ENCODE data around the gene PRR20G. TPM values are rescaled to one million over a fixed set of nuclear protein-coding genes. Genes with fewer than 3 reads are reported as not detected.
"Not testable (repeated sequence)": the region's sequence is repeated elsewhere in the genome, so short reads cannot be mapped to it uniquely, and the experiment has no call there.

PRR20G gene
- polyA plus RNA-seq, 1 donor from 2014 or later = not detected

- no peak overlapping the region for H3K9ac ChIP-seq (ENCODE audit: low read length)
- H3K4me3 ChIP-seq (ENCODE audit: low read length) = no peak overlapping the region
- H3K9me2 ChIP-seq (ENCODE audit: insufficient read depth, low read length) = no peaks in the 10 kb centered on the region
- no peaks in the 10 kb centered on the region for H3F3A ChIP-seq (ENCODE audit: insufficient read depth, low read length, poor library complexity, severe bottlenecking)
- no peaks in the 10 kb centered on the region for H3K79me2 ChIP-seq (replicated peaks; ENCODE audit: insufficient read depth, low read length)
- H2AFZ ChIP-seq (ENCODE audit: low read depth, low read length) = no peak overlapping the region
- H3K9me3 ChIP-seq (ENCODE audit: low read length) = no peaks in the 10 kb centered on the region
- H3K4me2 ChIP-seq (ENCODE audit: low read length) = no peak overlapping the region
- no peak for TF ChIP-seq TAF1 (IDR thresholded peaks at IDR 0.05; ENCODE audit: low read depth)
- TF ChIP-seq EZH2 (IDR thresholded peaks at IDR 0.05; ENCODE audit: borderline replicate concordance, insufficient read depth, low read length, poor library complexity, severe bottlenecking) = no peak
- TF ChIP-seq, protein P1, sequence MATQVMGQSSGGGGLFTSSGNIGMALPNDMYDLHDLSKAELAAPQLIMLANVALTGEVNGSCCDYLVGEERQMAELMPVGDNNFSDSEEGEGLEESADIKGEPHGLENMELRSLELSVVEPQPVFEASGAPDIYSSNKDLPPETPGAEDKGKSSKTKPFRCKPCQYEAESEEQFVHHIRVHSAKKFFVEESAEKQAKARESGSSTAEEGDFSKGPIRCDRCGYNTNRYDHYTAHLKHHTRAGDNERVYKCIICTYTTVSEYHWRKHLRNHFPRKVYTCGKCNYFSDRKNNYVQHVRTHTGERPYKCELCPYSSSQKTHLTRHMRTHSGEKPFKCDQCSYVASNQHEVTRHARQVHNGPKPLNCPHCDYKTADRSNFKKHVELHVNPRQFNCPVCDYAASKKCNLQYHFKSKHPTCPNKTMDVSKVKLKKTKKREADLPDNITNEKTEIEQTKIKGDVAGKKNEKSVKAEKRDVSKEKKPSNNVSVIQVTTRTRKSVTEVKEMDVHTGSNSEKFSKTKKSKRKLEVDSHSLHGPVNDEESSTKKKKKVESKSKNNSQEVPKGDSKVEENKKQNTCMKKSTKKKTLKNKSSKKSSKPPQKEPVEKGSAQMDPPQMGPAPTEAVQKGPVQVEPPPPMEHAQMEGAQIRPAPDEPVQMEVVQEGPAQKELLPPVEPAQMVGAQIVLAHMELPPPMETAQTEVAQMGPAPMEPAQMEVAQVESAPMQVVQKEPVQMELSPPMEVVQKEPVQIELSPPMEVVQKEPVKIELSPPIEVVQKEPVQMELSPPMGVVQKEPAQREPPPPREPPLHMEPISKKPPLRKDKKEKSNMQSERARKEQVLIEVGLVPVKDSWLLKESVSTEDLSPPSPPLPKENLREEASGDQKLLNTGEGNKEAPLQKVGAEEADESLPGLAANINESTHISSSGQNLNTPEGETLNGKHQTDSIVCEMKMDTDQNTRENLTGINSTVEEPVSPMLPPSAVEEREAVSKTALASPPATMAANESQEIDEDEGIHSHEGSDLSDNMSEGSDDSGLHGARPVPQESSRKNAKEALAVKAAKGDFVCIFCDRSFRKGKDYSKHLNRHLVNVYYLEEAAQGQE (IDR thresholded peaks at IDR 0.05; ENCODE audit: borderline replicate concordance) = no peak
- no peak for TF ChIP-seq MXI1 (conservative IDR thresholded peaks at IDR 0.05; ENCODE audit: poor library complexity, severe bottlenecking)
- TF ChIP-seq POLR2AphosphoS5 (IDR thresholded peaks at IDR 0.05) = no peak
- no peak for TF ChIP-seq SMC3 (conservative IDR thresholded peaks at IDR 0.05; ENCODE audit: poor library complexity)
- TF ChIP-seq EP300 (conservative IDR thresholded peaks at IDR 0.05; ENCODE audit: poor library complexity, severe bottlenecking) = no peak
- no peak for TF ChIP-seq RAD21 (conservative IDR thresholded peaks at IDR 0.05)
- TF ChIP-seq CTCF (IDR thresholded peaks at IDR 0.05; ENCODE audit: poor library complexity, severe bottlenecking) = no peak
- no peaks in the 10 kb centered on the region for H3K36me3 ChIP-seq (ENCODE audit: insufficient read depth, low read length)
- H4K20me1 ChIP-seq (ENCODE audit: insufficient read depth) = no peaks in the 10 kb centered on the region
- H3K27ac ChIP-seq (ENCODE audit: low read length) = no peak overlapping the region
- H3K27me3 ChIP-seq (ENCODE audit: insufficient read depth, low read depth, low read length) = no peaks in the 10 kb centered on the region
Observed at GRCh38 chr3:127312818-127313217, 25.0 kb upstream of the PRR20G start.

DNA sequence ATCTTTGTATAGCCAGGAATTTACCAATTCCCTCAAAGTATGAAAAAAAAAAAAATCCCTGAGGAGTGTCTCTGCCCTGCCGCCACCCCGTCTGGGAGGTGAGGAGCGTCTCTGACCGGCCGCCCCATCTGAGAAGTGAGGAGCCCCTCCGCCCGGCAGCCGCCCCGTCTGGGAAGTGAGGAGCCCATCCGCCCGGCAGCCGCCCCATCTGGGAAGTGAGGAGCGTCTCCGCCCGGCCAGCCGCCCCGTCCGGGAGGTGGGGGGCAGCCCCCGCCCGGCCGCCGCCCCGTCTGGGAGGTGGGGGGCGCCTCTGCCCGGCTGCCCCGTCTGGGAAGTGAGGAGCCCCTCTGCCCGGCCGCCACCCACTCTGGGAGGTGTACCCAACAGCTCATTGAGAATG, 21.0 kb upstream of the PRR20G start:
- not testable (repeated sequence) for H3K27ac ChIP-seq (ENCODE audit: low read length); H4K20me1 ChIP-seq (ENCODE audit: insufficient read depth); H2AFZ ChIP-seq (ENCODE audit: low read depth, low read length); H3K79me2 ChIP-seq (replicated peaks; ENCODE audit: insufficient read depth, low read length); H3F3A ChIP-seq (ENCODE audit: insufficient read depth, low read length, poor library complexity, severe bottlenecking); H3K27me3 ChIP-seq (ENCODE audit: insufficient read depth, low read depth, low read length); H3K9ac ChIP-seq (ENCODE audit: low read length); H3K36me3 ChIP-seq (ENCODE audit: insufficient read depth, low read length); H3K9me3 ChIP-seq (ENCODE audit: low read length); H3K9me2 ChIP-seq (ENCODE audit: insufficient read depth, low read length); H3K4me2 ChIP-seq (ENCODE audit: low read length); H3K4me3 ChIP-seq (ENCODE audit: low read length)

- Histone ChIP-seq H4K20me1 (ENCODE audit: insufficient read depth) (no peaks in the 10 kb centered on the region), H2AFZ (ENCODE audit: low read depth, low read length) (no peak overlapping the region), H3K4me3 (ENCODE audit: low read length) (no peak overlapping the region), H3F3A (ENCODE audit: insufficient read depth, low read length, poor library complexity, severe bottlenecking) (no peaks in the 10 kb centered on the region), H3K9me3 (ENCODE audit: low read length) (peaks cover 1% of the 10 kb centered on the region), H3K79me2 (replicated peaks; ENCODE audit: insufficient read depth, low read length) (no peaks in the 10 kb centered on the region), H3K9me2 (ENCODE audit: insufficient read depth, low read length) (no peaks in the 10 kb centered on the region), H3K27ac (ENCODE audit: low read length) (no peak overlapping the region), H3K27me3 (ENCODE audit: insufficient read depth, low read depth, low read length) (peaks cover 5% of the 10 kb centered on the region), H3K4me2 (ENCODE audit: low read length) (no peak overlapping the region), H3K9ac (ENCODE audit: low read length) (no peak overlapping the region), H3K36me3 (ENCODE audit: insufficient read depth, low read length) (no peaks in the 10 kb centered on the region)
- TF ChIP-seq MXI1 (conservative IDR thresholded peaks at IDR 0.05; ENCODE audit: poor library complexity, severe bottlenecking) (no peak), CTCF (IDR thresholded peaks at IDR 0.05; ENCODE audit: poor library complexity, severe bottlenecking) (no peak), EP300 (conservative IDR thresholded peaks at IDR 0.05; ENCODE audit: poor library complexity, severe bottlenecking) (no peak), EZH2 (IDR thresholded peaks at IDR 0.05; ENCODE audit: borderline replicate concordance, insufficient read depth, low read length, poor library complexity, severe bottlenecking) (no peak), SMC3 (conservative IDR thresholded peaks at IDR 0.05; ENCODE audit: poor library complexity) (no peak), RAD21 (conservative IDR thresholded peaks at IDR 0.05) (no peak), TAF1 (IDR thresholded peaks at IDR 0.05; ENCODE audit: low read depth) (no peak), POLR2AphosphoS5 (IDR thresholded peaks at IDR 0.05) (no peak)
- TF ChIP-seq, protein P1 (IDR thresholded peaks at IDR 0.05; ENCODE audit: borderline replicate concordance) = no peak
Observed at GRCh38 chr3:127307916-127308315, 20.1 kb upstream of the PRR20G start.

Data from neural cell (in vitro differentiated cells).